ENCODE results near the gene CASD1.

DNA sequence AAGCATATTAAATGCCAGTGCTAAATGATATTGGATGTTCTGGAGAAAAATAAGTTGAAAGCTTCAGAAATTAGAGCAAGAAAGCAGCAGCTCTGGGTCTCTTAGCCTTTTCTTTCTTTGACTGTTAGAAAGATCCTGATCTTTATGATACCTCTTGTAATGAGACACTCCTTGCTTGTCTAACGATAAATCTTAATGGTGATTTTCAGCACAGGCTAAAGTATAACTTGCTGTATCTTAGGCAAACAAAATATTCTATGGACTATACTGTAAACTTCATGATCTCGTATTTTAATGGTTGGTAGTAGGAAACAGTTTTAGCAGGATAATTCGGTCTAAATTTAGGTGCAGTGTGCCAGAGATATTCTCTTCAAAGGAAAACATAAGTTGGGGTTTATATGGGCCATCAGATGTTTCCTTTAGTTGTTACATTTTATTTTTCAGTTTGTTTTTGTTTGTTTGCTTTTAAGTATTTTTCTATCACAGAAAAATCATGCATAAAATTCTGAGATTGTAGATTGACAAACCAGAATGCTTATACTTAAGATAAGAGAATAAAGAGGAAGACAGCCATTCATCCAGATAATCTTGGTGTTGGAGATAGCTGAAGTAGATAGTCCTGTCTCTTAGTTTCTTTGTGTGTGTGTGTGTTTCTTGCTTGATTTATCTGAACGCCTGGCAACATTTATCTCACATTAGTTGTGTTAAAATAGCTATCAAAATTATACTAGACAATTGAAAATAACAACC is 4.7 kb downstream of the CASD1 start:
- TF ChIP-seq, protein P1, sequence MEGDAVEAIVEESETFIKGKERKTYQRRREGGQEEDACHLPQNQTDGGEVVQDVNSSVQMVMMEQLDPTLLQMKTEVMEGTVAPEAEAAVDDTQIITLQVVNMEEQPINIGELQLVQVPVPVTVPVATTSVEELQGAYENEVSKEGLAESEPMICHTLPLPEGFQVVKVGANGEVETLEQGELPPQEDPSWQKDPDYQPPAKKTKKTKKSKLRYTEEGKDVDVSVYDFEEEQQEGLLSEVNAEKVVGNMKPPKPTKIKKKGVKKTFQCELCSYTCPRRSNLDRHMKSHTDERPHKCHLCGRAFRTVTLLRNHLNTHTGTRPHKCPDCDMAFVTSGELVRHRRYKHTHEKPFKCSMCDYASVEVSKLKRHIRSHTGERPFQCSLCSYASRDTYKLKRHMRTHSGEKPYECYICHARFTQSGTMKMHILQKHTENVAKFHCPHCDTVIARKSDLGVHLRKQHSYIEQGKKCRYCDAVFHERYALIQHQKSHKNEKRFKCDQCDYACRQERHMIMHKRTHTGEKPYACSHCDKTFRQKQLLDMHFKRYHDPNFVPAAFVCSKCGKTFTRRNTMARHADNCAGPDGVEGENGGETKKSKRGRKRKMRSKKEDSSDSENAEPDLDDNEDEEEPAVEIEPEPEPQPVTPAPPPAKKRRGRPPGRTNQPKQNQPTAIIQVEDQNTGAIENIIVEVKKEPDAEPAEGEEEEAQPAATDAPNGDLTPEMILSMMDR (optimal IDR thresholded peaks at IDR 0.05 in 1 of 3, IDR thresholded peaks at IDR 0.05 in 1 of 3, conservative IDR thresholded peaks at IDR 0.05 in 1 of 3; ENCODE audit: extremely low read depth in 1 of 3, insufficient read depth in 2 of 3, low read length in 3 of 3): no peak
- no peak for TF ChIP-seq EZH2 (IDR thresholded peaks at IDR 0.05; ENCODE audit: low read length)

All from keratinocyte (primary cell).